Activated naive CD8-positive, alpha-beta T cell treated with anti-CD3 and anti-CD28 coated beads for 36 hours (primary cell): ENCODE measurements around the gene KCNQ5. TPM values are rescaled to one million over a fixed set of nuclear protein-coding genes. Genes with fewer than 3 reads are reported as not detected.

Experiments
- DNase-seq: peaks from one replicate; pipeline ENCODE4 v3.0.0; 2021
- H3K27ac Mint-ChIP-seq: one replicate; pipeline ENCODE4 v1.8.0; 2022; ENCODE audit warnings: mild to moderate bottlenecking, moderate library complexity, mixed read lengths
- H3K27me3 Mint-ChIP-seq: one replicate; pipeline ENCODE4 v1.8.0; 2022; ENCODE audit warnings: mild to moderate bottlenecking, mixed read lengths
- H3K36me3 Mint-ChIP-seq: one replicate; pipeline ENCODE4 v1.8.0; 2021; ENCODE audit warnings: mild to moderate bottlenecking, mixed read lengths
- H3K4me1 Mint-ChIP-seq: one replicate; pipeline ENCODE4 v1.8.0; 2021; ENCODE audit warnings: mixed read lengths
- H3K4me3 Mint-ChIP-seq: one replicate; pipeline ENCODE4 v1.8.0; 2022; ENCODE audit warnings: mild to moderate bottlenecking, moderate library complexity, mixed read lengths
- H3K9me3 Mint-ChIP-seq: one replicate; pipeline ENCODE4 v1.8.0; 2022; ENCODE audit warnings: mixed read lengths
- total RNA-seq, 2 experiments: library from RNA; stranded (reverse); gene quantifications; one replicate each; pipeline ENCODE4 v1.2.3, GENCODE V29; 2021

The KCNQ5 gene
- total RNA-seq, 2 experiments from 2014 or later, result 15.8 TPM

- no peaks in the 10 kb centered on the region for H3K27me3 Mint-ChIP-seq
- no peak overlapping the region for H3K4me3 Mint-ChIP-seq
- peaks cover 5% of the 10 kb centered on the region for H3K36me3 Mint-ChIP-seq
- H3K27ac Mint-ChIP-seq, result no peak overlapping the region
- no peak for DNase-seq
- H3K4me1 Mint-ChIP-seq, result peaks cover 15% of the 10 kb centered on the region
- no peaks in the 10 kb centered on the region for H3K9me3 Mint-ChIP-seq
Measured at GRCh38 chr6:73027691-73028090, 405.8 kb downstream of the KCNQ5 start.

- Mint-ChIP-seq H3K36me3 (peaks cover 3% of the 10 kb centered on the region), H3K4me3 (no peak overlapping the region), H3K27me3 (no peaks in the 10 kb centered on the region), H3K9me3 (no peaks in the 10 kb centered on the region), H3K27ac (no peak overlapping the region), H3K4me1 (peaks cover 16% of the 10 kb centered on the region)
- no peak for DNase-seq
Measured at GRCh38 chr6:73028124-73028766, 406.4 kb downstream of the KCNQ5 start.

- Mint-ChIP-seq H3K36me3 (peaks cover 3% of the 10 kb centered on the region), H3K27me3 (no peaks in the 10 kb centered on the region), H3K27ac (no peak overlapping the region), H3K9me3 (no peaks in the 10 kb centered on the region), H3K4me1 (peaks cover 16% of the 10 kb centered on the region), H3K4me3 (no peak overlapping the region)
- DNase-seq, result no peak
Measured at GRCh38 chr6:73028893-73029450, 407.1 kb downstream of the KCNQ5 start.

- H3K9me3 Mint-ChIP-seq, result no peaks in the 10 kb centered on the region
Measured at GRCh38 chr6:73030257-73030656, 408.4 kb downstream of the KCNQ5 start.

GRCh38 chr6:73030791-73031782, 409.2 kb downstream of the KCNQ5 start:
- Mint-ChIP-seq H3K27ac (no peak overlapping the region), H3K4me1 (peaks cover 16% of the 10 kb centered on the region), H3K27me3 (no peaks in the 10 kb centered on the region), H3K4me3 (no peak overlapping the region), H3K36me3 (peaks cover 6% of the 10 kb centered on the region), H3K9me3 (no peaks in the 10 kb centered on the region)
- no peak for DNase-seq

More at GRCh38 chr6:73030257-73030656, 408.4 kb downstream of the KCNQ5 start:
- Mint-ChIP-seq H3K4me3 (no peak overlapping the region), H3K36me3 (peaks cover 3% of the 10 kb centered on the region), H3K27me3 (no peaks in the 10 kb centered on the region), H3K27ac (no peak overlapping the region), H3K4me1 (peaks cover 16% of the 10 kb centered on the region)
- DNase-seq, result no peak

- no peaks in the 10 kb centered on the region for H3K27me3 Mint-ChIP-seq
- no peaks in the 10 kb centered on the region for H3K9me3 Mint-ChIP-seq
- peaks cover 15% of the 10 kb centered on the region for H3K36me3 Mint-ChIP-seq
- DNase-seq, result no peak
- peaks cover 14% of the 10 kb centered on the region for H3K4me1 Mint-ChIP-seq
- H3K27ac Mint-ChIP-seq, result no peak overlapping the region
- no peak overlapping the region for H3K4me3 Mint-ChIP-seq
Measured at GRCh38 chr6:73032586-73032985, 410.7 kb downstream of the KCNQ5 start.

- peaks cover 9% of the 10 kb centered on the region for H3K9me3 Mint-ChIP-seq
- peaks cover 23% of the 10 kb centered on the region for H3K36me3 Mint-ChIP-seq
- no peaks in the 10 kb centered on the region for H3K27me3 Mint-ChIP-seq
- H3K27ac Mint-ChIP-seq, result no peak overlapping the region
- H3K4me1 Mint-ChIP-seq, result peaks cover 7% of the 10 kb centered on the region
- no peak overlapping the region for H3K4me3 Mint-ChIP-seq
- DNase-seq, result no peak
Measured at GRCh38 chr6:73036689-73037088, 414.8 kb downstream of the KCNQ5 start.

GRCh38 chr6:73041051-73041450, 419.2 kb downstream of the KCNQ5 start:
- peaks cover 41% of the 10 kb centered on the region for H3K36me3 Mint-ChIP-seq
- H3K4me1 Mint-ChIP-seq, result no peaks in the 10 kb centered on the region
- H3K27me3 Mint-ChIP-seq, result no peaks in the 10 kb centered on the region
- DNase-seq, result no peak
- peaks cover 9% of the 10 kb centered on the region for H3K9me3 Mint-ChIP-seq
- no peak overlapping the region for H3K27ac Mint-ChIP-seq
- no peak overlapping the region for H3K4me3 Mint-ChIP-seq

- H3K9me3 Mint-ChIP-seq, result peaks cover 9% of the 10 kb centered on the region
- H3K4me1 Mint-ChIP-seq, result no peaks in the 10 kb centered on the region
- H3K36me3 Mint-ChIP-seq, result peaks cover 31% of the 10 kb centered on the region
- H3K27ac Mint-ChIP-seq, result no peak overlapping the region
- no peaks in the 10 kb centered on the region for H3K27me3 Mint-ChIP-seq
- H3K4me3 Mint-ChIP-seq, result no peak overlapping the region
- no peak for DNase-seq
Measured at GRCh38 chr6:73042892-73043291, 421.0 kb downstream of the KCNQ5 start.

GRCh38 chr6:73043446-73043845, 421.6 kb downstream of the KCNQ5 start:
- Mint-ChIP-seq H3K4me1 (no peaks in the 10 kb centered on the region), H3K27me3 (no peaks in the 10 kb centered on the region), H3K4me3 (no peak overlapping the region), H3K27ac (no peak overlapping the region), H3K9me3 (peaks cover 9% of the 10 kb centered on the region), H3K36me3 (peaks cover 31% of the 10 kb centered on the region)
- DNase-seq, result no peak

GRCh38 chr6:73045609-73046008, 423.7 kb downstream of the KCNQ5 start:
- Mint-ChIP-seq H3K9me3 (no peaks in the 10 kb centered on the region), H3K4me3 (no peak overlapping the region), H3K27ac (no peak overlapping the region), H3K36me3 (peaks cover 26% of the 10 kb centered on the region), H3K27me3 (no peaks in the 10 kb centered on the region), H3K4me1 (no peaks in the 10 kb centered on the region)
- no peak for DNase-seq

- Mint-ChIP-seq H3K36me3 (peaks cover 22% of the 10 kb centered on the region), H3K9me3 (no peaks in the 10 kb centered on the region), H3K4me1 (no peaks in the 10 kb centered on the region), H3K4me3 (no peak overlapping the region), H3K27ac (no peak overlapping the region), H3K27me3 (no peaks in the 10 kb centered on the region)
- DNase-seq, result no peak
Measured at GRCh38 chr6:73047801-73048200, 425.9 kb downstream of the KCNQ5 start.

- Mint-ChIP-seq H3K4me1 (no peaks in the 10 kb centered on the region), H3K9me3 (no peaks in the 10 kb centered on the region), H3K27ac (no peak overlapping the region), H3K36me3 (peaks cover 6% of the 10 kb centered on the region), H3K27me3 (no peaks in the 10 kb centered on the region), H3K4me3 (no peak overlapping the region)
- DNase-seq, result no peak
Measured at GRCh38 chr6:73049971-73050594, 428.2 kb downstream of the KCNQ5 start.

GRCh38 chr6:73050706-73051105, 428.8 kb downstream of the KCNQ5 start:
- Mint-ChIP-seq H3K27me3 (no peaks in the 10 kb centered on the region), H3K27ac (no peak overlapping the region), H3K4me3 (no peak overlapping the region), H3K4me1 (no peaks in the 10 kb centered on the region), H3K36me3 (peaks cover 6% of the 10 kb centered on the region), H3K9me3 (no peaks in the 10 kb centered on the region)
- DNase-seq, result no peak

GRCh38 chr6:73051147-73051546, 429.3 kb downstream of the KCNQ5 start:
- Mint-ChIP-seq H3K4me3 (no peak overlapping the region), H3K36me3 (peaks cover 8% of the 10 kb centered on the region), H3K27me3 (no peaks in the 10 kb centered on the region), H3K4me1 (no peaks in the 10 kb centered on the region), H3K9me3 (peaks cover 3% of the 10 kb centered on the region), H3K27ac (no peak overlapping the region)
- no peak for DNase-seq
